HepG2 (cell line): ENCODE measurements around the gene DYSF. TPM values are rescaled to one million over a fixed set of nuclear protein-coding genes. Genes with fewer than 3 reads are reported as not detected.

ENCODE experiments used
- AGO1 ChIP-seq: fragments of 200-400 bp; formaldehyde crosslinking; IDR thresholded peaks from 2 replicates; pipeline ENCODE4 v1.6.1; 2017; ENCODE audit warnings: mild to moderate bottlenecking, low read depth, low read length, moderate library complexity; ENCODE audit not compliant: poor library complexity, severe bottlenecking
- AKNA ChIP-seq: sonication (generic); formaldehyde crosslinking; IDR thresholded peaks from 2 replicates; pipeline ENCODE4 v1.4.0; 2020; ENCODE audit warnings: missing genetic modification reagents, borderline replicate concordance
- ARNT2 ChIP-seq: sonication (generic); formaldehyde crosslinking; IDR thresholded peaks from 2 replicates; pipeline ENCODE4 v1.8.0; 2022; ENCODE audit warnings: mild to moderate bottlenecking, low read depth, missing genetic modification reagents, moderate library complexity
- JDP2 ChIP-seq: sonication (generic); formaldehyde crosslinking; IDR thresholded peaks from 2 replicates; pipeline ENCODE4 v1.8.1; 2022; ENCODE audit warnings: missing genetic modification reagents, borderline replicate concordance
- LCORL ChIP-seq, 2 experiments: fragments of 450-650 bp in 1 of 2; sonication (generic) in 1 of 2; formaldehyde crosslinking in 1 of 2; IDR thresholded peaks; 2 replicates each; pipeline versions ENCODE4 v1.5.0 to v1.6.1; 2017 to 2020; ENCODE audit warnings: antibody characterized with exemption in 1 of 2, missing genetic modification reagents in 1 of 2
- MTA3 ChIP-seq: sonication (generic); formaldehyde crosslinking; IDR thresholded peaks from 2 replicates; pipeline ENCODE4 v1.4.0; 2020; ENCODE audit warnings: missing genetic modification reagents
- MTERF4 ChIP-seq: sonication (generic); formaldehyde crosslinking; IDR thresholded peaks from 2 replicates; pipeline ENCODE4 v1.8.0; 2023; ENCODE audit warnings: mild to moderate bottlenecking, missing genetic modification reagents
- MYPOP ChIP-seq: sonication (generic); formaldehyde crosslinking; IDR thresholded peaks from 2 replicates; pipeline ENCODE4 v1.8.1; 2023; ENCODE audit warnings: mild to moderate bottlenecking, moderate library complexity, missing genetic modification reagents
- NCOA1 ChIP-seq: sonication (generic); formaldehyde crosslinking; IDR thresholded peaks from 2 replicates; pipeline ENCODE4 v1.9.0; 2021; ENCODE audit warnings: missing genetic modification reagents
- NFKB2 ChIP-seq: sonication (generic); formaldehyde crosslinking; IDR thresholded peaks from 2 replicates; pipeline ENCODE4 v1.4.0; 2020; ENCODE audit warnings: missing genetic modification reagents, borderline replicate concordance
- PLRG1 ChIP-seq: fragments of 450-650 bp; conservative IDR thresholded peaks from 2 replicates; pipeline ENCODE4 v1.6.1; 2016
- RXRA ChIP-seq: sonication (generic); formaldehyde crosslinking; IDR thresholded peaks from 2 replicates; pipeline ENCODE4 v1.5.1; 2020; ENCODE audit warnings: missing genetic modification reagents
- SATB2 ChIP-seq: sonication (generic); formaldehyde crosslinking; IDR thresholded peaks from 2 replicates; pipeline ENCODE4 v1.5.0; 2020; ENCODE audit warnings: missing genetic modification reagents
- SRF ChIP-seq: IDR thresholded peaks from 2 replicates; pipeline ENCODE4 v1.6.1; 2011; ENCODE audit warnings: mild to moderate bottlenecking, low read depth, low read length, moderate library complexity
- SRSF9 ChIP-seq: fragments of 200-400 bp; formaldehyde crosslinking; IDR thresholded peaks from 2 replicates; pipeline ENCODE4 v1.6.1; 2018; ENCODE audit warnings: borderline replicate concordance, mild to moderate bottlenecking, low read depth, low read length; ENCODE audit not compliant: insufficient read depth, poor library complexity, severe bottlenecking
- SUZ12 ChIP-seq: fragments of 150-350 bp; IDR thresholded peaks from 2 replicates; pipeline ENCODE4 v1.6.1; 2014; ENCODE audit warnings: low read depth, low read length
- ZBTB2 ChIP-seq: sonication (generic); formaldehyde crosslinking; IDR thresholded peaks from 2 replicates; pipeline ENCODE4 v1.8.0; 2022; ENCODE audit warnings: low read depth, missing genetic modification reagents
- ZNF121 ChIP-seq: sonication (generic); formaldehyde crosslinking; IDR thresholded peaks from 2 replicates; pipeline ENCODE4 v1.5.0; 2020; ENCODE audit warnings: mild to moderate bottlenecking, missing genetic modification reagents
- ZNF160 ChIP-seq: sonication (generic); formaldehyde crosslinking; IDR thresholded peaks from 2 replicates; pipeline ENCODE4 v1.8.0; 2022; ENCODE audit warnings: mild to moderate bottlenecking, inconsistent platforms, missing genetic modification reagents
- ZNF263 ChIP-seq: sonication (generic); formaldehyde crosslinking; IDR thresholded peaks from 2 replicates; pipeline ENCODE4 v1.4.0; 2020; ENCODE audit warnings: missing genetic modification reagents
- ZNF776 ChIP-seq: sonication (generic); formaldehyde crosslinking; IDR thresholded peaks from 2 replicates; pipeline ENCODE4 v1.4.0; 2020; ENCODE audit warnings: mild to moderate bottlenecking, missing genetic modification reagents
- polyA plus RNA-seq, 8 experiments: library from polyadenylated mRNA; depleted of rRNA in 3 of 8; stranded (reverse) in 7 of 8; unstranded in 1 of 8; fragments of >200 nt; fragmentation: Illumina TruSeq in 4 of 8; extraction: Trizol in 4 of 8; gene quantifications; 2 replicates each; pipeline versions ENCODE4 v1.2.1 to v1.2.3, GENCODE V29; 2011 to 2016; ENCODE audit warnings: low read depth in 4 of 8, missing spikeins in 1 of 8, mixed read lengths in 1 of 8; ENCODE audit not compliant: insufficient read depth in 1 of 8
- total RNA-seq, 5 experiments: library from RNA; depleted of rRNA; stranded (reverse); fragments of >200 nt; fragmentation: Illumina TruSeq; extraction: Trizol; gene quantifications; 2 replicates each; pipeline ENCODE4 v1.2.3, GENCODE V29; 2016; ENCODE audit warnings: low read depth in 1 of 5

Gene DYSF
- total and polyA plus RNA-seq, 2 of the 13 experiments (the other 11 are each of a cell fraction or from before 2014, with no cell fraction given) = 0.15 to 2.4 TPM

GRCh38 chr2:71466301-71467179, 13.2 kb downstream of the DYSF start (continued):
- TF ChIP-seq MYPOP (CRISPR knock-in tag) = no peak
- no peak for TF ChIP-seq SRF
- TF ChIP-seq ZNF776 (CRISPR knock-in tag) = no peak
- TF ChIP-seq LCORL (IDR thresholded peaks at IDR 0.05) = no peak
- TF ChIP-seq LCORL (CRISPR knock-in tag; IDR thresholded peaks at IDR 0.05) = no peak
- TF ChIP-seq SRSF9 = no peak
- no peak for TF ChIP-seq MTA3 (CRISPR knock-in tag)
- no peak for TF ChIP-seq PLRG1
- TF ChIP-seq ZNF160 (CRISPR knock-in tag) = 0 out of 2 replicates have a peak, but pooled peaks have one; percentile 43
- no peak for TF ChIP-seq AKNA (CRISPR knock-in tag)
- TF ChIP-seq JDP2 (CRISPR knock-in tag) = no peak
- peak; percentile 89 for TF ChIP-seq ZNF263 (CRISPR knock-in tag)
- TF ChIP-seq RXRA = peak; percentile 38; the same call in 1 of the 2 replicates
- TF ChIP-seq ZNF121 (CRISPR knock-in tag) = no peak
- peak; percentile 16 for TF ChIP-seq AGO1
- TF ChIP-seq ARNT2 (CRISPR knock-in tag) = peak; percentile 65; the same call in 1 of the 2 replicates
- no peak for TF ChIP-seq ZBTB2 (CRISPR knock-in tag)
- 0 out of 2 replicates have a peak, but pooled peaks have one; percentile 48 for TF ChIP-seq NFKB2 (CRISPR knock-in tag)
- TF ChIP-seq MTERF4 (CRISPR knock-in tag) = 0 out of 2 replicates have a peak, but pooled peaks have one; percentile 3
- no peak for TF ChIP-seq SATB2
- no peak for TF ChIP-seq NCOA1 (CRISPR knock-in tag)
- TF ChIP-seq SUZ12 = no peak
